T-helper 1 cell treated with Interleukin-12 subunit alpha and Interleukin-12 subunit beta and Interleukin-4 antibody, amounts not matched to agents 30 ng/mL and 1 ng/mL, for 36 hours (primary cell): ENCODE data around the gene VDAC2. TPM values are rescaled to one million over a fixed set of nuclear protein-coding genes. Genes with fewer than 3 reads are reported as not detected.

ENCODE experiments used
- intact Hi-C: fragments of 100-400 bp; cut with micrococcal nuclease; formaldehyde crosslinking; loops from one replicate; pipeline ENCODE4 v1.15.1; 2024
- total RNA-seq: library from RNA; stranded (reverse); gene quantifications from 2 replicates; pipeline ENCODE4 v1.2.3, GENCODE V29; 2022

Gene VDAC2
- total RNA-seq, 1 donor from 2014 or later: 140 TPM

GRCh38 chr10:75245354-75246250 lies 35.0 kb downstream of the VDAC2 start:
- intact Hi-C loops: no loop called here

- intact Hi-C loops: no loop called here
Measured at GRCh38 chr10:75246506-75246905, 35.9 kb downstream of the VDAC2 start.

GRCh38 chr10:75247797-75248196 lies 37.2 kb downstream of the VDAC2 start:
- intact Hi-C loops: no loop called here

GRCh38 chr10:75250934-75251333 lies 40.3 kb downstream of the VDAC2 start:
- intact Hi-C loops: no loop called here

GRCh38 chr10:75253281-75254220 lies 43.0 kb downstream of the VDAC2 start:
- intact Hi-C loops: no loop called here

GRCh38 chr10:75254739-75255138 lies 44.1 kb downstream of the VDAC2 start:
- intact Hi-C loops: no loop called here

- intact Hi-C loops: no loop called here
Measured at GRCh38 chr10:75260990-75261389, 50.4 kb downstream of the VDAC2 start.

- intact Hi-C loops: no loop called here
Measured at GRCh38 chr10:75261813-75262705, 51.5 kb downstream of the VDAC2 start.

- intact Hi-C loops: no loop called here
Measured at GRCh38 chr10:75263806-75264205, 53.2 kb downstream of the VDAC2 start.

- intact Hi-C loops: no loop called here
Measured at GRCh38 chr10:75265856-75266255, 55.3 kb downstream of the VDAC2 start.

GRCh38 chr10:75266945-75267344 lies 56.3 kb downstream of the VDAC2 start:
- intact Hi-C loops: no loop called here

GRCh38 chr10:75269605-75270004 lies 59.0 kb downstream of the VDAC2 start:
- intact Hi-C loops: no loop called here

GRCh38 chr10:75272094-75272493 lies 61.5 kb downstream of the VDAC2 start:
- intact Hi-C loops: no loop called here

GRCh38 chr10:75272896-75273295 lies 62.3 kb downstream of the VDAC2 start:
- intact Hi-C loops: no loop called here

- intact Hi-C loops: no loop called here
Measured at GRCh38 chr10:75276069-75276872, 65.7 kb downstream of the VDAC2 start.

- intact Hi-C loops: no loop called here
Measured at GRCh38 chr10:75280236-75280635, 69.6 kb downstream of the VDAC2 start.
